GM12891 (cell line): ENCODE data around the gene KCND3.

Source experiments
- DNase-seq: peaks from one replicate; pipeline ENCODE4 v3.0.0; 2011; ENCODE audit warnings: low spot score; ENCODE audit not compliant: insufficient read length
- FAIRE-seq: peaks from 2 replicates; lab custom pipeline; 2011; peaks lifted over from hg19 to GRCh38; lab: Jason Lieb, UNC
- PAX5 ChIP-seq: IDR thresholded peaks from 2 replicates; pipeline ENCODE4 v1.6.1; 2011; ENCODE audit warnings: low read length, moderate library complexity, mild to moderate bottlenecking; ENCODE audit not compliant: insufficient read depth, severe bottlenecking
- POLR2A ChIP-seq: IDR thresholded peaks from 2 replicates; pipeline ENCODE4 v1.6.1; 2011; ENCODE audit warnings: low read depth, low read length, control low read depth
- POLR2AphosphoS5 ChIP-seq: IDR thresholded peaks from 2 replicates; pipeline ENCODE4 v1.6.1; 2011; ENCODE audit warnings: low read depth, low read length, control low read depth
- POU2F2 ChIP-seq: IDR thresholded peaks from 2 replicates; pipeline ENCODE4 v1.6.1; 2011; ENCODE audit warnings: low read depth, mild to moderate bottlenecking, control low read depth, low read length, moderate library complexity
- SPI1 ChIP-seq: IDR thresholded peaks from 2 replicates; pipeline ENCODE4 v1.6.1; 2011; ENCODE audit warnings: low read depth, low read length, control low read depth
- TAF1 ChIP-seq: IDR thresholded peaks from 2 replicates; pipeline ENCODE4 v1.6.1; 2011; ENCODE audit warnings: low read depth, low read length, control low read depth

The KCND3 gene

DNA sequence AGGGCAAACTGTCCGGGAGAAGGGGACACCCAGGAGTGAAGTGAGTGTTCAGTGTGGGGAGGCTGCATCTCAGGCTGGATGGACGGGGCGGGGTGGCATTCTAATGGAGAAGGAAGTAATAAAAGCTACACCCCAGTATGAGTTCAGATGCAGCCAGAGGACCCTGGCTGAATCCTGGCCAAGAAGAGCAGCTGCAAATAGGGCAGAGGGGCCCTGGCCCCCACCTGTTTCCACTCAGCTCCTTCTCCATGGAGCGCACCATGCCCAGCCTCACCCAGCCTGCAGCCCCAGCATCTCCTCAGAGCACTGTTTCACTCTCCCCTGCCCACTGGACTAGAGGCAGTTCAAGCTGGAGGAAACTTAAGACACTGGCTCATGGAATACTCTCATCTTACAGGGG is 46.4 kb downstream of the KCND3 start:
- TF ChIP-seq POLR2A (no peak), SPI1 (no peak), TAF1 (no peak), PAX5 (no peak), POU2F2 (no peak), POLR2AphosphoS5 (no peak)
- no peak for FAIRE-seq
- DNase-seq: no peak

DNA sequence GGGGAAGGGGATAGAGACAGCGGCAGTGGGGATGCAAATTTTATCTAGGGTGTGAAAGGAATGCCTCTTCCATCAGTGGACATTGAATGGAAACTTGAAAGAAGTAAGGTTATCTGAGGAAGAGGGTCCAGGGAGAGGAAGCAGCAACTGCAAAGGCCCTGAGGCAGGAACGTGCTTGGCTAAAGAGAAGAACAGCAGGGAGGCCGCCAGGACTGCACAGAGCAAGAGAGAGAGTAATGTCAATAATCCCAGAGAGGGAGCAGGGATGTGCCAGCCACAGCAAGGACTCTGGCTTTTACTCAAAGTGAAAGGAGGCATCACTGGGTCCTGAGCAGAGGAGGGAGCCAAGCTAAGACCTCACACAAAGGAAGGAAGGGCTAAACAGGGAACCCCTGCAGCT is 50.9 kb downstream of the KCND3 start:
- FAIRE-seq (no peak), DNase-seq (no peak)
- TF ChIP-seq TAF1 (no peak), POLR2AphosphoS5 (no peak), POU2F2 (no peak), PAX5 (no peak), POLR2A (no peak), SPI1 (no peak)

DNA sequence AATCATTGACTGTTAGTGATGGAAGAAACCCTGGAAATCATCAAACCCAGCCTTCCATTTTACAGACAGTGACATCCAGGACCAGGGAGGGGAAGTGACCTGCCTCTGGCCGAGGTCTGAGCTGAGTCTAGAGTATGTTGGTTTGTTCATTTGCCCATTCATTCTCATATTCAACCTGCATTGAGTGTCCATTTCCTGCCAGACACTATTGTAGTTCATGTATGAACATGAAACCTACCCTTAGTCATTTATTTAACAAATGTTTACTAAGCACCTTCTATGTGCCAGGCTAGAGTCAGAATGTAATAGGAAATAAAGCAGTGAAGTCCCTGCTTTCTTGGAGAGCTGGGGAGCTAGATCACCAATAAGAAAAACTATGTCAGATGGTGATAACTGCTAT is 51.3 kb downstream of the KCND3 start:
- DNase-seq (no peak), FAIRE-seq (no peak)
- no peak for TF ChIP-seq SPI1
- TF ChIP-seq TAF1: no peak
- TF ChIP-seq POLR2A: no peak
- no peak for TF ChIP-seq PAX5
- no peak for TF ChIP-seq POLR2AphosphoS5
- TF ChIP-seq POU2F2: no peak

DNA sequence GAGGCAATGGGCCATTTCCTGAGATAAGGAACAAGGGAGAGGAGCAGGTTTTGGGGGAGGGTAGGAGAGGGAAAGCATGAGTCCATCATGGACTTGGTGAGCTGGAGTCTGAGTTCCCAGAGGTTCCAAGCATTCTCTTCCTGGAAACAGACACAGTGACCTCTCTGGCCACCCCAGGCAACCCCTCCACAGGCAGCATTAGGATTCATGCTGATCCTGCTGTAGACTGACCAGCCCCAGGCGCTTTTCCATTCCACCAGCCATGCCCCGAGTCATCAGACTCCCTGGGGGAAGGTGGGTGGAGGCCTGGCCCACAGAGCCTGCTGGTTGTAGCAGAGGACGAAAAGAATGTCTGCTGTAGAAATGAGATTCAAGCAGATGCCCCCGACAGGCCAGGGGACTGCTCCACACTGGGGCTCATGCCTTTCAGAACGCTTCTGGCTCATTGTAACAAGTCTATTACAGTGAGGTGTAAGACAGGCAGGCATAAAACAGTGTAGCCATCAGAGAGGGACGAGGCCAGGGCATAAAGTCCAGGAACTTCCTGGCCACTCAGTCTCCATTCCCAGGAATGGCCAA is 52.2 kb downstream of the KCND3 start:
- TF ChIP-seq POU2F2 (no peak), SPI1 (no peak), PAX5 (no peak), POLR2A (no peak), TAF1 (no peak), POLR2AphosphoS5 (no peak)
- FAIRE-seq (no peak), DNase-seq (no peak)

DNA sequence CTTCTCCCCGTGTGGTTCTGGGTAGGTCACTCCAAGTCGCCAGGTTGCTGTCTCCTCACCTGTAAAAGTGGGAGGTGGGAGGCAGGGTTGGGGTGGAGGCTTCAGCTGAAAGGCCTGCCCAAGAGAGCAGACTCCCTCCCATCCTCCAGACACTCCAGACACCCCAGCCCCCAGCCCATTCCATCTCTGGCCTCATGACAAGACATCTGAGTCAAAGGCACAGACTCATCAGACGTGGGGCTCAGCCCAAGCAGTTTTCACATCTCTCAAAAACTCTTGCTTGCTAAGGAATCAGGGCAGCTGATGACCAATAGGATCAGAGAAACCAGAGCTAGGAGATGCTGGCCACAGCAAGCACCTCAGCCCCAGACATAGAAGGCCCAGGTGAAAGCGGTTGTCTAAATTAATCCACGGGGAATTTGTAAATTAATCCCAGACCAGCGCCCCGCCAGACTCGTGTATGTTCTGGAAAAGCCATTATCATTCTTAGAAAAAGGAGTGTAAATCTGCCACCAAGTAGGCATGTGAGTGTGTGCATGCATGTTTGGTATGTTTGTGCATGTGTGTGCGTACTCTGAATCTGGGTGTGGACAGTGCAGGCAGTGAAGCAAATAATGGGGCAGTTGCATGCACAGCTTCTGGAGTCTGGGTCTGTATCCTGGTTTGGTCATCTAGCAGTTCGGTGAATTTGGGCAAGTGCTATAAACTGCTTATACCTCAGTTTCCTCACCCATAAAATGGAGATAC is 55.2 kb downstream of the KCND3 start:
- no peak for DNase-seq
- no peak for TF ChIP-seq POLR2A
- no peak for TF ChIP-seq SPI1
- no peak for TF ChIP-seq PAX5
- TF ChIP-seq TAF1: no peak
- no peak for TF ChIP-seq POLR2AphosphoS5
- no peak for TF ChIP-seq POU2F2
- no peak for FAIRE-seq

DNA sequence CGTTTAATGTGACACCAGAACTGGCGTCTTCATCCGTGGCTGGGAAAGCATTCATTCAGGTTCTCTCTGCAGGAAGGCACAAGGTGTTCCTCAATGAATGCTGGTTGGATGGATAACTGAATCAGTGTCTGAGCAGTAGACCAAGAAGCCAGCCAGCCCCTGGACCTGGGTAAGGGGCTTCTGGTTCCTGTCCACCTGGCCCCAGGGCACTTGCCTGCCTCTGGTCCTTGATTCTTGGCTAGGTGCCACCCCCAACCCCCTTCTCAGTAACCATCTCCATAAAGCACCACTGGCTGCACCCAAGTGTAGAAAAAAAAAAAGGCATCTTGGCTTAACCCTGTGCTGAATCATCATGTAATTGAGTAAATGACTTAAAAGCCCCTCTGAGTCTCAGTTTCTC is 59.1 kb downstream of the KCND3 start:
- FAIRE-seq: no peak
- TF ChIP-seq PAX5 (no peak), SPI1 (no peak), POU2F2 (no peak), POLR2AphosphoS5 (no peak), TAF1 (no peak), POLR2A (no peak)
- no peak for DNase-seq

DNA sequence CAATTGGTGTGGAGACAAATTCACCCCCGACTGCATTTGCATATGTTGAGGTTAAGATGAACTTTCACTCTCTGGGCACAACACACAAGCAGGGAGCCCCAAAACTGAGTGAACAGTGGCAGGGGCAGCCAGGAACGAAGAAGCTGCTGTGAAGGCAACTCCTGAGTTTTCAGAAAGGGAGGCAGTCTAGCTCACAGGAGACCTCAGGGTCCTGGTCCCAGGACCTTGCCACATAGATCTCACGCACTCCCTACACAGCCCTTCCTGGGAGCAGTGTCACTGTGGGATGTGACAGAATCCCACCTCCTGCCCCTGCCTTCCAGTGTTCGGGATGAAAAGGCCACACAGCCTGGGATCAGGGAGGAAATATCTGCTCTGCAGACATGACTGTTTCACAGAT is 60.9 kb downstream of the KCND3 start:
- FAIRE-seq (no peak), DNase-seq (no peak)
- TF ChIP-seq POU2F2 (no peak), POLR2A (no peak), SPI1 (no peak), PAX5 (no peak), POLR2AphosphoS5 (no peak), TAF1 (no peak)

DNA sequence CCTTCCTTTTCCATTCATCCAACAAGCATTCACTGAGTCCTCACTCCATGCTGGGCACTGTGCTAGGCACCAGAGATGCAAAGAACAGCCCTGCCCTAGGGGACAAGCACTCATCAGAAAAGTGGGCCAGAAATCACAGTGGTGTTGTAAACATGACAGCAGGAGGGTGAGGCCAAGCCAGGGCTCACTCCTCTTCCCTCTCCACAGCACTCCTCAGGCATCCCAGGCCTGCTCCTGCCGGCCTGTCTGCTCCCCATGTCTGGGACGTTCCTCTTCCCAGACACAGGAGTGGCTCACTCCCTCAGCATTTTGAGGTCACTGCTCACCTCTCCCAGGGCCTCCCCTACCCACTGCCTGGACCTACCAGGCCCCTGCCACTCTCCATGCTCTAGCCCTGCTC is 61.8 kb downstream of the KCND3 start:
- TF ChIP-seq TAF1 (no peak), POLR2AphosphoS5 (no peak), PAX5 (no peak), POU2F2 (no peak), POLR2A (no peak), SPI1 (no peak)
- FAIRE-seq: no peak
- no peak for DNase-seq

DNA sequence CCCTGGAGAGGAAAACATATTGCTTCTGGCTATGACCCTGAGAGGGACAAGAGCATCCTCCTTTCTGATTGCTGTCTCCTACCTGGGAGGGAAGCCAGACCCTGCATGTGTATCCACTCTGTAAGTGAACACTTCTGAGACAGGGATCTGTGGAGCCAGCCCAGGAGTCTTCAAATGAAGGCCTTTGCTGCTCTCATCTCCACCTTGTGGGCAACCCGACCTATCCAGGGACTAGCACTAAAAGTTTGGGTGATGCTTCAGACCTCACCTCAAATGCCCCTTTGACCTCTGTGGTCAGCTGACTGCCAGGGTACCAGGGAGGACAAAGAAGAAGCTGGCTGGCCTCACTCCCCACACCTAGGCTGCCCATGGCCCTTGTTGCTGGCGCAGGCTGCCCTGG is 64.7 kb downstream of the KCND3 start:
- TF ChIP-seq SPI1 (no peak), TAF1 (no peak), POU2F2 (no peak), POLR2A (no peak), PAX5 (no peak), POLR2AphosphoS5 (no peak)
- FAIRE-seq (no peak), DNase-seq (no peak)

DNA sequence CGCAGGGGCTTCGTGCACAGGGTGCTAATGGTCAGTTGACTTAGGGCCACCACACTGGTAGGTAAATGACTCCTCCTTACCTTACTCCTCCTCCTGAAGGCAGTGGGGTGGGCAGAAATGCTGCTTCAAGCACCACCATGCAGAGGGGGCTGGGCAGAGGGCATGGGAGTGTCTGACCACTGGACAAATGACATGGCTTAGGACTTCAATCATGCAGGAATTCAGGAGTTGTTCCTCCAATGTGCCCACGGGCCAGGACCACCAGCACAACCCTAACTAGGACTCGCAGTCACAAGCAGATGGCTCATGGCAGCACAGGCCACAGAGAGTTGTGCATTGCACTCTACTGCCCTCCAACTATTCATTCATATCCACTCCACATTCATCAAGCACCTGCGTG is 65.7 kb downstream of the KCND3 start:
- FAIRE-seq: no peak
- DNase-seq: no peak

More for the DNA sequence above, 65.7 kb downstream of the KCND3 start:
- no peak for TF ChIP-seq PAX5
- TF ChIP-seq POLR2A: no peak
- TF ChIP-seq TAF1: no peak
- TF ChIP-seq POLR2AphosphoS5: no peak
- TF ChIP-seq POU2F2: no peak
- no peak for TF ChIP-seq SPI1
